GM12878 (cell line): Measurements from ENCODE around the gene SRSF3. TPM values are rescaled to one million over a fixed set of nuclear protein-coding genes. Genes with fewer than 3 reads are reported as not detected.

ENCODE experiments used
- CUX1 ChIP-seq: IDR thresholded peaks from 2 replicates; pipeline ENCODE4 v1.6.1; 2012; ENCODE audit warnings: improper control_type of control experiment, low read depth, low read length; ENCODE audit not compliant: insufficient replicate concordance
- GABPA ChIP-seq: IDR thresholded peaks from 2 replicates; pipeline ENCODE4 v1.6.1; 2014; ENCODE audit warnings: antibody characterized with exemption, low read depth, mild to moderate bottlenecking, inconsistent platforms
- ZBTB11 ChIP-seq: fragments of 450-650 bp; formaldehyde crosslinking; IDR thresholded peaks from 2 replicates; pipeline ENCODE4 v1.5.0; 2022; ENCODE audit warnings: mild to moderate bottlenecking, missing genetic modification characterization
- polyA plus RNA-seq, 11 experiments: library from polyadenylated mRNA; depleted of rRNA in 4 of 11; unstranded in 6 of 11; stranded (reverse) in 5 of 11; fragments of >200 nt; fragmentation: Nextera tagmentation in 4 of 11; fragmentation: Illumina TruSeq in 1 of 11; extraction: Ambion mirVana in 4 of 11; extraction: Trizol in 1 of 11; gene quantifications; 1 replicate in 1 of 11; 2 replicates in 10 of 11; pipeline versions ENCODE4 v1.2.1 to v1.2.3, GENCODE V29; 2011 to 2016; ENCODE audit warnings: inconsistent platforms in 2 of 11, missing spikeins in 2 of 11, low read depth in 1 of 11
- total RNA-seq, 4 experiments: library from RNA; depleted of rRNA in 3 of 4; stranded (reverse); fragments of >200 nt in 3 of 4; fragmentation: Illumina TruSeq in 1 of 4; extraction: Trizol in 1 of 4; gene quantifications; 2 replicates each; pipeline versions ENCODE4 v1.2.1 to v1.2.3, GENCODE V29; 2013 to 2021

The SRSF3 gene
- total and polyA plus RNA-seq, 10 of the 15 experiments (the other 5 are each of a cell fraction or from before 2014, with no cell fraction given), result 195 to 1,377 (median 493) TPM

GRCh38 chr6:36638579-36638978, 44.4 kb downstream of the SRSF3 start (continued):
- TF ChIP-seq CUX1, result no peak
- no peak for TF ChIP-seq GABPA
- TF ChIP-seq ZBTB11, result no peak
- TF ChIP-seq, all 136 proteins: peak for 0
